Panc1 (cell line): Measurements from ENCODE around the gene LGALS14. TPM values are rescaled to one million over a fixed set of nuclear protein-coding genes. Genes with fewer than 3 reads are reported as not detected.

ENCODE experiments used
- ATAC-seq: fragments of 200-7000 bp; cut with Tn5 transposase; 2 replicates; pipeline ENCODE4 v1.9.1; 2020; ENCODE audit warnings: mild to moderate bottlenecking, moderate library complexity
- BruUV-seq: library from RNA; stranded (reverse); fragments of 400-500 nt; replicated peaks from 2 replicates; lab custom pipeline; 2021; lab: Mats Ljungman, UMichigan
- CTCF ChIA-PET: fragments of 300-600 bp; sonication (Branson Sonifier 250); formaldehyde crosslinking; loops from one replicate; lab custom pipeline; 2022; ENCODE audit warnings: antibody characterized with exemption; lab: Charles Lee
- POLR2A ChIA-PET: fragments of 300-600 bp; sonication (Branson Sonifier 250); formaldehyde crosslinking; loops from one replicate; lab custom pipeline; 2022; ENCODE audit warnings: antibody characterized with exemption; lab: Charles Lee
- DNase-seq: peaks from one replicate; pipeline ENCODE4 v3.0.0-alpha.2; 2010; ENCODE audit warnings: low read depth, low spot score
- H3K27ac ChIP-seq: 2 replicates; pipeline ENCODE4 v1.5.1; 2011; ENCODE audit warnings: mild to moderate bottlenecking, low read length, inconsistent platforms
- H3K27me3 ChIP-seq: fragments of 200-500 bp; sonication (Bioruptor generic); 2 replicates; pipeline ENCODE4 v1.6.0; 2014; ENCODE audit warnings: low read length, inconsistent platforms; ENCODE audit not compliant: control insufficient read depth, insufficient read depth
- H3K36me3 ChIP-seq: fragments of 200-500 bp; sonication (Bioruptor generic); 2 replicates; pipeline ENCODE4 v1.5.1; 2014; ENCODE audit warnings: inconsistent platforms, mild to moderate bottlenecking, low read length, moderate library complexity; ENCODE audit not compliant: control insufficient read depth, insufficient read depth
- H3K4me1 ChIP-seq: 2 replicates; pipeline ENCODE4 v1.5.1; 2011; ENCODE audit warnings: inconsistent platforms, mild to moderate bottlenecking, low read length, moderate library complexity; ENCODE audit not compliant: control insufficient read depth, insufficient read depth
- H3K4me3 ChIP-seq, 2 experiments: 2 replicates each; pipeline ENCODE4 v1.5.1; 2011 to 2012; ENCODE audit warnings: low read depth in 2 of 2, low read length in 2 of 2, mild to moderate bottlenecking in 2 of 2, inconsistent platforms in 1 of 2, moderate library complexity in 1 of 2
- H3K9me3 ChIP-seq: fragments of 200-500 bp; sonication (Bioruptor generic); 2 replicates; pipeline ENCODE4 v1.5.1; 2014; ENCODE audit warnings: low read depth, mild to moderate bottlenecking, inconsistent platforms, low read length, moderate library complexity; ENCODE audit not compliant: control insufficient read depth, insufficient read depth
- POLR2AphosphoS5 ChIP-seq: IDR thresholded peaks from 2 replicates; pipeline ENCODE4 v1.6.1; 2012; ENCODE audit warnings: mild to moderate bottlenecking, low read depth, low read length, moderate library complexity
- SIN3A ChIP-seq: IDR thresholded peaks from 2 replicates; pipeline ENCODE4 v1.6.1; 2012; ENCODE audit warnings: low read depth, mild to moderate bottlenecking, low read length, moderate library complexity, borderline replicate concordance; ENCODE audit not compliant: insufficient read depth
- TCF7L2 ChIP-seq: IDR thresholded peaks from 2 replicates; pipeline ENCODE4 v1.6.1; 2011; ENCODE audit warnings: mild to moderate bottlenecking, low read depth, low read length, inconsistent platforms
- in situ Hi-C: cut with HindIII; loops from 2 replicates; pipeline ENCODE4 v1.10.0; 2016; ENCODE audit warnings: low sequenced_read_pairs, low pct_unique_long_range_greater_than_20kb
- intact Hi-C: fragments of 100-400 bp; cut with micrococcal nuclease; formaldehyde crosslinking; loops from one replicate; pipeline ENCODE4 v1.10.0; 2022; ENCODE audit not compliant: unreplicated experiment
- total RNA-seq: library from RNA; stranded (reverse); gene quantifications from one replicate; pipeline ENCODE4 v1.2.1, GENCODE V29; 2021; ENCODE audit not compliant: unreplicated experiment
- TF ChIP-seq, protein P1 (sequence below), 2 experiments: IDR thresholded peaks; 2 replicates each; pipeline ENCODE4 v1.6.1; 2011 to 2012; ENCODE audit warnings: low read depth in 2 of 2, control low read depth in 1 of 2, low read length in 1 of 2, mild to moderate bottlenecking in 1 of 2, moderate library complexity in 1 of 2; ENCODE audit not compliant: insufficient read depth in 1 of 2
- TF ChIP-seq, protein P2 (sequence below): fragments of 450-650 bp; IDR thresholded peaks from 2 replicates; pipeline ENCODE4 v1.5.1; 2017; ENCODE audit warnings: mild to moderate bottlenecking

LGALS14 gene
- total RNA-seq, 1 experiment from 2014 or later = not detected

DNA sequence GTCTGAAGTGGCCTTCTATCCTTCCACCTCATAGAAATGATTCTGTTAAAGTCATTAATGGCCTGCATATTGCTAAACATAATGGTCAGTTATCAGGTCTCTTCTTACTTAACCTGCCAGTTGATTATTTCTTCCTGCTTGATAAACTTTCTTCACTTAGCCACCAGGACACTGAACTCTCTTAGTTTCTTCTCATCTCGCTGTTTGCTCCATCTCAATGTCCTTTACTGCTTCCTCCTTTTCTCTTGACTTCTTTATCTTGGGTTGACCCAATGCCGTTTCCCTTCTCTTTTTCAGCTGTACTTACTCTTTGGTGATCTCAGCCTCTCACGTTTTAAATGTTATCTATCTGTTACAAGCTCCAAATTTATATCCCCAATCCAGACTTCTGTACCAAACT, 50.7 kb downstream of the LGALS14 start:
- TF ChIP-seq, protein P1, sequence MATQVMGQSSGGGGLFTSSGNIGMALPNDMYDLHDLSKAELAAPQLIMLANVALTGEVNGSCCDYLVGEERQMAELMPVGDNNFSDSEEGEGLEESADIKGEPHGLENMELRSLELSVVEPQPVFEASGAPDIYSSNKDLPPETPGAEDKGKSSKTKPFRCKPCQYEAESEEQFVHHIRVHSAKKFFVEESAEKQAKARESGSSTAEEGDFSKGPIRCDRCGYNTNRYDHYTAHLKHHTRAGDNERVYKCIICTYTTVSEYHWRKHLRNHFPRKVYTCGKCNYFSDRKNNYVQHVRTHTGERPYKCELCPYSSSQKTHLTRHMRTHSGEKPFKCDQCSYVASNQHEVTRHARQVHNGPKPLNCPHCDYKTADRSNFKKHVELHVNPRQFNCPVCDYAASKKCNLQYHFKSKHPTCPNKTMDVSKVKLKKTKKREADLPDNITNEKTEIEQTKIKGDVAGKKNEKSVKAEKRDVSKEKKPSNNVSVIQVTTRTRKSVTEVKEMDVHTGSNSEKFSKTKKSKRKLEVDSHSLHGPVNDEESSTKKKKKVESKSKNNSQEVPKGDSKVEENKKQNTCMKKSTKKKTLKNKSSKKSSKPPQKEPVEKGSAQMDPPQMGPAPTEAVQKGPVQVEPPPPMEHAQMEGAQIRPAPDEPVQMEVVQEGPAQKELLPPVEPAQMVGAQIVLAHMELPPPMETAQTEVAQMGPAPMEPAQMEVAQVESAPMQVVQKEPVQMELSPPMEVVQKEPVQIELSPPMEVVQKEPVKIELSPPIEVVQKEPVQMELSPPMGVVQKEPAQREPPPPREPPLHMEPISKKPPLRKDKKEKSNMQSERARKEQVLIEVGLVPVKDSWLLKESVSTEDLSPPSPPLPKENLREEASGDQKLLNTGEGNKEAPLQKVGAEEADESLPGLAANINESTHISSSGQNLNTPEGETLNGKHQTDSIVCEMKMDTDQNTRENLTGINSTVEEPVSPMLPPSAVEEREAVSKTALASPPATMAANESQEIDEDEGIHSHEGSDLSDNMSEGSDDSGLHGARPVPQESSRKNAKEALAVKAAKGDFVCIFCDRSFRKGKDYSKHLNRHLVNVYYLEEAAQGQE (IDR thresholded peaks at IDR 0.05; ENCODE audit: insufficient read depth in 1 of 2, low read depth in 2 of 2, low read length in 1 of 2) = no peak
- TF ChIP-seq TCF7L2 (no peak), SIN3A (no peak), POLR2AphosphoS5 (no peak)
- TF ChIP-seq, protein P2, sequence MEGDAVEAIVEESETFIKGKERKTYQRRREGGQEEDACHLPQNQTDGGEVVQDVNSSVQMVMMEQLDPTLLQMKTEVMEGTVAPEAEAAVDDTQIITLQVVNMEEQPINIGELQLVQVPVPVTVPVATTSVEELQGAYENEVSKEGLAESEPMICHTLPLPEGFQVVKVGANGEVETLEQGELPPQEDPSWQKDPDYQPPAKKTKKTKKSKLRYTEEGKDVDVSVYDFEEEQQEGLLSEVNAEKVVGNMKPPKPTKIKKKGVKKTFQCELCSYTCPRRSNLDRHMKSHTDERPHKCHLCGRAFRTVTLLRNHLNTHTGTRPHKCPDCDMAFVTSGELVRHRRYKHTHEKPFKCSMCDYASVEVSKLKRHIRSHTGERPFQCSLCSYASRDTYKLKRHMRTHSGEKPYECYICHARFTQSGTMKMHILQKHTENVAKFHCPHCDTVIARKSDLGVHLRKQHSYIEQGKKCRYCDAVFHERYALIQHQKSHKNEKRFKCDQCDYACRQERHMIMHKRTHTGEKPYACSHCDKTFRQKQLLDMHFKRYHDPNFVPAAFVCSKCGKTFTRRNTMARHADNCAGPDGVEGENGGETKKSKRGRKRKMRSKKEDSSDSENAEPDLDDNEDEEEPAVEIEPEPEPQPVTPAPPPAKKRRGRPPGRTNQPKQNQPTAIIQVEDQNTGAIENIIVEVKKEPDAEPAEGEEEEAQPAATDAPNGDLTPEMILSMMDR = no peak
- intact Hi-C loops = no loop called here
- ATAC-seq = no peak

More for the DNA sequence above, 50.7 kb downstream of the LGALS14 start:
- no TSS peak for BruUV-seq
- Histone ChIP-seq H3K27ac (no peak overlapping the region), H3K4me1 (no peaks in the 10 kb centered on the region), H3K36me3 (no peaks in the 10 kb centered on the region), H3K4me3 (no peak overlapping the region), H3K9me3 (no peaks in the 10 kb centered on the region), H3K27me3 (peaks cover 92% of the 10 kb centered on the region)
- in situ Hi-C loops = no loop called here
- no peak for DNase-seq
- ChIA-PET CTCF (interaction anchor here (0.5 to 1.0 kb wide), 5 partner anchors 10 to 205 kb away, joined by 3 to 9 read pairs (median 5); no protein-coding TSS in a partner anchor), POLR2A (interaction anchor here (0.5 to 1.3 kb wide), 6 partner anchors 8 to 453 kb away, joined by 3 to 10 read pairs (median 4); partner anchors contain the start of gene DYRK1B)

Other genes with a start within 250 kb of the LGALS14 start
- 1,837 TPM for gene TIMM50, start 223.6 kb upstream of the LGALS14 start, total RNA-seq
- gene DLL3, start 205.5 kb upstream of the LGALS14 start, total RNA-seq = 76.9 TPM
- 0.80 TPM for gene SELENOV, start 189.3 kb upstream of the LGALS14 start, total RNA-seq
- gene EID2B, start 171.6 kb upstream of the LGALS14 start, total RNA-seq = 37.7 TPM
- gene EID2, start 164.3 kb upstream of the LGALS14 start, total RNA-seq = 163 TPM
- gene LGALS13, start 102.0 kb upstream of the LGALS14 start, total RNA-seq = not detected
- gene LGALS16, start 48.6 kb upstream of the LGALS14 start, total RNA-seq = not detected
- gene CLC, start 33.5 kb downstream of the LGALS14 start, total RNA-seq = not detected
- gene LEUTX, start 74.4 kb downstream of the LGALS14 start, total RNA-seq = not detected
- gene DYRK1B, start 129.7 kb downstream of the LGALS14 start, total RNA-seq = 322 TPM
- gene FBL, start 141.9 kb downstream of the LGALS14 start, total RNA-seq = 4,927 TPM
- gene FCGBP, start 230.2 kb downstream of the LGALS14 start, total RNA-seq = 6.4 TPM